Suprapubic skin (tissue), 4 donors: ENCODE results near the gene ARHGAP44.

Experiments used
- CTCF ChIP-seq, 2 donors: fragments of 200-600 bp in 1 of 2; fragments of 450-650 bp in 1 of 2; sonication (generic) in 1 of 2; IDR thresholded peaks; one replicate each; pipeline ENCODE4 v1.5.1; 2016 to 2019; ENCODE audit warnings: antibody characterized with exemption in 2 of 2, mild to moderate bottlenecking in 1 of 2, moderate library complexity in 1 of 2
- EP300 ChIP-seq: sonication (generic); formaldehyde crosslinking; IDR thresholded peaks from one replicate; pipeline ENCODE4 v1.6.1; 2017; ENCODE audit warnings: antibody characterized with exemption
- POLR2A ChIP-seq, 2 donors: fragments of 450-650 bp; IDR thresholded peaks; one replicate each; pipeline ENCODE4 v1.6.1; 2017; ENCODE audit warnings: antibody characterized with exemption in 2 of 2, mild to moderate bottlenecking in 2 of 2, moderate library complexity in 2 of 2
- POLR2AphosphoS5 ChIP-seq, 3 donors: sonication (generic); formaldehyde crosslinking; IDR thresholded peaks; one replicate each; pipeline ENCODE4 v1.6.1; 2017; ENCODE audit warnings: antibody characterized with exemption in 3 of 3

GRCh38 chr17:12990926-12991325 lies 201.6 kb downstream of the ARHGAP44 start:
- TF ChIP-seq EP300 (no peak), POLR2AphosphoS5 (IDR thresholded peaks at IDR 0.05) (no peak), CTCF (IDR thresholded peaks at IDR 0.05) (no peak), POLR2A (IDR thresholded peaks at IDR 0.05) (no peak)
